ENCODE data around the gene TAC3.

- TF ChIP-seq CTCF (IDR thresholded peaks at IDR 0.05; ENCODE audit: low read depth, low read length, poor library complexity, severe bottlenecking): no peak
- TF ChIP-seq EZH2phosphoT487 (IDR thresholded peaks at IDR 0.05; ENCODE audit: borderline replicate concordance, low read length): no peak
These were observed 25.5 kb downstream of the TAC3 start for GRCh38 chr12:56990648-56991318.

Measured in DOHH2 (cell line).